NCI-H524 (cell line): ENCODE results near the gene IFNB1.

Experiments
- DNase-seq, 2 experiments: peaks; one replicate each; lab custom pipeline; 2025; lab: John Stamatoyannopoulos, UW

The IFNB1 gene

GRCh38 chr9:21077781-21078180 is at the start of gene IFNB1:
Gene IFNB1 (minus strand): TSS chr9:21077942. CDS start chr9:21077869, 73 bp downstream.
- no peak for DNase-seq

- no peak for DNase-seq
Observed at GRCh38 chr9:21121595-21122251, 44.0 kb upstream of the IFNB1 start.

GRCh38 chr9:21121079-21121478 is 43.3 kb upstream of the IFNB1 start:
- no peak for DNase-seq

- DNase-seq, result no peak
Observed at GRCh38 chr9:21119093-21119770, 41.5 kb upstream of the IFNB1 start.

GRCh38 chr9:21114311-21114710 is 36.6 kb upstream of the IFNB1 start:
- no peak for DNase-seq

- DNase-seq, result peak in 1 of 2 experiments; percentile 73
Observed at GRCh38 chr9:21110708-21111576, 33.2 kb upstream of the IFNB1 start.

- no peak for DNase-seq
Observed at GRCh38 chr9:21104787-21105186, 27.0 kb upstream of the IFNB1 start.

- DNase-seq, result no peak
Observed at GRCh38 chr9:21102305-21102704, 24.6 kb upstream of the IFNB1 start.

GRCh38 chr9:21097817-21098216 is 20.1 kb upstream of the IFNB1 start:
- DNase-seq, result no peak

GRCh38 chr9:21096901-21097255 is 19.1 kb upstream of the IFNB1 start:
- DNase-seq, result no peak

- no peak for DNase-seq
Observed at GRCh38 chr9:21096172-21096900, 18.6 kb upstream of the IFNB1 start.

- DNase-seq, result no peak
Observed at GRCh38 chr9:21095561-21095960, 17.8 kb upstream of the IFNB1 start.

GRCh38 chr9:21086538-21086937 is 8.8 kb upstream of the IFNB1 start:
- no peak for DNase-seq

GRCh38 chr9:21085005-21085404 is 7.3 kb upstream of the IFNB1 start:
- no peak for DNase-seq

GRCh38 chr9:21084242-21084850 is 6.6 kb upstream of the IFNB1 start:
- DNase-seq, result no peak

GRCh38 chr9:21082671-21083070 is 4.9 kb upstream of the IFNB1 start:
- no peak for DNase-seq

- no peak for DNase-seq
Observed at GRCh38 chr9:21081999-21082398, 4.3 kb upstream of the IFNB1 start.

GRCh38 chr9:21081451-21081850 is 3.7 kb upstream of the IFNB1 start:
- DNase-seq, result no peak

GRCh38 chr9:21080793-21081192 is 3.1 kb upstream of the IFNB1 start:
- DNase-seq, result no peak

GRCh38 chr9:21078702-21079101 is 960 bp upstream of the IFNB1 start:
- DNase-seq, result no peak

- DNase-seq, result no peak
Observed at GRCh38 chr9:21075484-21075883, 2.3 kb downstream of the IFNB1 start.

- no peak for DNase-seq
Observed at GRCh38 chr9:21070906-21071305, 6.8 kb downstream of the IFNB1 start.
